HAP-1 (cell line): ENCODE data around the gene DOCK6.

Experiments used
- DNase-seq, 2 experiments: peaks; one replicate each; pipeline ENCODE4 v3.0.0-alpha.2; 2016 to 2020; ENCODE audit warnings: low spot score in 2 of 2
- H3K27me3 ChIP-seq: fragments of 250-450 bp; sonication (Bioruptor Pico); 2 replicates; pipeline ENCODE4 v1.5.1; 2020; ENCODE audit warnings: low read depth, mild to moderate bottlenecking, moderate library complexity
- H3K36me3 ChIP-seq: fragments of 250-450 bp; sonication (Bioruptor Pico); replicated peaks from 2 replicates; pipeline ENCODE4 v1.5.1; 2020; ENCODE audit warnings: mild to moderate bottlenecking
- H3K4me1 ChIP-seq: fragments of 250-450 bp; sonication (Bioruptor Pico); 2 replicates; pipeline ENCODE4 v1.5.1; 2020; ENCODE audit warnings: mild to moderate bottlenecking
- H3K4me3 ChIP-seq: fragments of 250-450 bp; sonication (Bioruptor Pico); 2 replicates; pipeline ENCODE4 v1.5.1; 2020; ENCODE audit warnings: mild to moderate bottlenecking, moderate library complexity
- H3K9me3 ChIP-seq: fragments of 250-450 bp; sonication (Bioruptor Pico); 2 replicates; pipeline ENCODE4 v1.5.1; 2020; ENCODE audit warnings: mild to moderate bottlenecking, moderate library complexity
- in situ Hi-C: fragments of 300-500 bp; cut with MboI; formaldehyde crosslinking; loops from 3 replicates; pipeline ENCODE4 v1.14.3; 2020; ENCODE audit warnings: low sequenced_read_pairs, inconsistent platforms, mixed read lengths

The DOCK6 gene

DNA sequence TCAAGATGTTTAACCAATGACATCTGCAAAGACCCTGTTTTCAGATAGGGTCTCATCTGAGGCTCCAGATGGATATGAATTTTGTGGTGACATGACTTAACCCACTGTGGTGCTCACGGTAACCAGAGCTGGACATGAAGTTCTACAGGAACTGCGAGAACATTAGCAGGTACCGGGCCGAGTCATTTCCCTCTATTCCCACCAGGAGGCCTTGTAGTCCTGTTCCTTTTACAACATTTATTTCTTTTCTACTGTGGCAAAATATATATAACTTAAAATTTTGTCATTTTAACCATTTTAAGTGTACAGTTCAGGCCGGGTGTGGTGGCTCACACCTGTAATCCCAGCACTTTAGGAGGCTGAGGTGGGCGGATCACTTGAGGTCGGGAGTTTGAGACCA is 26.0 kb upstream of the DOCK6 start:
- no peak for DNase-seq
- Histone ChIP-seq H3K4me3 (no peak overlapping the region), H3K9me3 (no peaks in the 10 kb centered on the region), H3K4me1 (no peaks in the 10 kb centered on the region), H3K36me3 (no peaks in the 10 kb centered on the region), H3K27me3 (no peaks in the 10 kb centered on the region)
- in situ Hi-C loops = no loop called here

DNA sequence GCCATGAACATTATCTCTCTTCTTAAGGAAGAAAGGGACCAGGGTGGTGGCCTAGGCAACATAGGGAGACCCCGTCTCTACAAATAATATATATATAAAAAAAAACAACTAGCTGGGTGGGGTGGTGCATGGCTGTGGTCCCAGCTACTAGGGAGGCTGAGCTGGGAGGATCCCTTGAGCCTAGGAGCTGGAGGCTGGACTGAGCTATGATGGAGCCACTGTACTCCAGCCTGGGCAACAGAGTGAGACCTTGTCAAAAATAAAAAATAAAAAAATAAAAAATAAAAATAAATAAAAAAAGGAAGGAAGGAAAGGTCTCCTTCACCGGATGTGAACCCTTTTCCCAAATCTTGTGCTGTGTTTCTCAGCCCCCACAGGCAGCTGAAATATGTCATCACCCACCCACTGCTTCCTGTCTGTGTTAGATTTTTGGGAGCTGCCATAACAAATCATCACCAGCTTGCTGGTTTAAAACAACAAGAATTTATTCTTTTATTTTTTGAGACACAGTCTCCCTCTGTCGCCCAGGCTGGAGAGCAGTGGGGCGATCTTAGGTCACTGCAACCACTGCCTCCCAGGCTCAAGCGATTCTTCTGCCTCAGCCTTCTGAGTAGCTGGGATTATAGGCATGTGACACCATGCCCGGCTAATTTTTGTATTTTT is 24.1 kb upstream of the DOCK6 start:
- Histone ChIP-seq H3K9me3 (no peaks in the 10 kb centered on the region), H3K4me3 (no peak overlapping the region), H3K4me1 (no peaks in the 10 kb centered on the region), H3K36me3 (no peaks in the 10 kb centered on the region), H3K27me3 (no peaks in the 10 kb centered on the region)
- no peak for DNase-seq
- in situ Hi-C loops = no loop called here

DNA sequence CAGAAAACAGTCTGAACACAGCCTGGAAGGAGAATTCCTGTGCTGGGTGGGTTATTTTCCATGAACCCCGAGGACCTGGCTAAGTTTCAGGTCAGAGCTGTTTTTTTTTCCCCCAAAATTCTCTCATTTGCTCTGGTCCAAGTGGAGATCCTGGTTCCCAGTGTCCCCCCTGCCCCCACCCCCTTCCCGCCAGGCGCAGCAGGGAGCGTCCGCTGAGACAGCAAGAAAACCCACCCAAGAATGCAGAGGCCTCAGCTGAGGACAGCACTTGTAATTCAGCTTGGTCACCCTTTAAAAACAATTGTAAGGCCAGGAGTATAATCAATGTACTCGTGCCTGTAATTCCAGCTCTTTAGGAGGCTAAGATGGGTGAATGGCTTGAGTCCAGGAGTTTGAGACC is 22.2 kb upstream of the DOCK6 start:
- H3K4me3 ChIP-seq = no peak overlapping the region
- H3K36me3 ChIP-seq = no peaks in the 10 kb centered on the region
- H3K4me1 ChIP-seq = no peaks in the 10 kb centered on the region
- in situ Hi-C loops = no loop called here
- no peaks in the 10 kb centered on the region for H3K27me3 ChIP-seq
- no peaks in the 10 kb centered on the region for H3K9me3 ChIP-seq
- no peak for DNase-seq

DNA sequence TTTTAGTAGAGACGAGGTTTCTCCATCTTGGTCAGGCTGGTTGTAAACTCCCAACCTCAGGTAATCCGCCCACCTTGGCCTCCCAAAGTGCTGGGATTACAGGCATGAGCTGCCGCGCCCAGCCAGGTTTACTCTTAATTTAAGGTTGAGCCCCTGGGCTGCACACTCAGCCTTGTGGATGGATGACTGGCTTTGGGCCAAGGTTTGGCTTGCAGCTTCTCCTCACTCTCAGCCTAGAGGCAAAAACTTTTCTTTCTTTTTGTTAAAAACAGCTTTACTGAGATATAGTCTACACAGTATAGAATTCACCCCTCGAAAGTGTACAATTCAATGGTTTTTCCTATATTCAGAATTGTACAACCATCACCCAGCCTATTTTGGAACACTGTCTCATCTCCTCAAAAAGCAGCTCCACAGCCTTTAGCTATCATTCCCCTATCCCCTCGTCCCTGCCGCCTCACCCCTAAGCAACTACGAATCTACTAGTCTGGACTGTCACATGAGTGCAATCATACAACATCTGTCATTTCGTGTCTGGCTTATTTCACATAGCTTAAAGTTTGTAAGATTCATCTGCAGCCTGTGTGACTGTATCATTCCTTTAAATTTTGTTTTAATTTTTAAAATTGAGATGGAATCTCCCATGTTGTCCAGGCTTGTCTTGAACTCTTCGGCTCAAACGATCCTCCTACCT is 19.2 kb upstream of the DOCK6 start:
- Histone ChIP-seq H3K9me3 (no peaks in the 10 kb centered on the region), H3K36me3 (no peaks in the 10 kb centered on the region), H3K27me3 (no peaks in the 10 kb centered on the region), H3K4me3 (no peak overlapping the region), H3K4me1 (no peaks in the 10 kb centered on the region)
- no peak for DNase-seq
- in situ Hi-C loops = no loop called here

DNA sequence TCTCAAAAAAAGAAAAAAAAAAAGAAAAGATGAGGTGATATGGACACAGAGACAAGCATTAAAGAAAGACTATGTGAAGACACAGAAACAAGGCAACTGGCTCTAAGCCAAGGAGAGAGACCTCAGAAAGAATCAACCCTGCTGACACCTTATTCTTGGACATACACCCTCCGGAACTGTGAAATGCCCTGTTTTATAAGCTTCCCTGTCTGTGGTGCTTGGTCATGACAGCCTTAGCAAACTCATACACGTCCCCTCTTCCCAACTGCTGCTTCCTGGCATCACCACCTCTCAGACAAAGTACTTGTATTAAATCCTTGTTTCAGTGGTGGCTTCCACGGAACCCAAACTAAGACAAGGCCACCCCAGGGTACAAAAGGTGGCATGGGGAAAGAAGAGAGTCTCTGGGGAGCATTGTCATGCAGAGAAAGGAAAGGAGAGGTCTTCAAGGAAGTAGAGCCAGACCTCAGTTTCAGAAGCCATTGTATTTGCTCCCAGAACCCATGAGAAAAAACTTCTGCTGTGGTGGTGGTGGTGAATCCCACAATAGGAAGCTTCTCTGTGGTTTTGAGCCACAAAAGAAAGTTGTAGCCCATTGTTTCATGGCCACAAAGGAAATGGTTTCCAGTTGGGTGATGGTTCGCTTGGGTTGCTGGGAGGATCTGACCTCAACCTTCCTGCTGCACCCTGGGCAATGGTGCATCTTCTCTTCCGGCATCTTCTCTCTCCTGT is 17.3 kb upstream of the DOCK6 start:
- no peak for DNase-seq
- H3K4me3 ChIP-seq = no peak overlapping the region
- H3K36me3 ChIP-seq = no peaks in the 10 kb centered on the region
- in situ Hi-C loops = no loop called here
- H3K9me3 ChIP-seq = no peaks in the 10 kb centered on the region
- H3K27me3 ChIP-seq = no peaks in the 10 kb centered on the region
- no peaks in the 10 kb centered on the region for H3K4me1 ChIP-seq

DNA sequence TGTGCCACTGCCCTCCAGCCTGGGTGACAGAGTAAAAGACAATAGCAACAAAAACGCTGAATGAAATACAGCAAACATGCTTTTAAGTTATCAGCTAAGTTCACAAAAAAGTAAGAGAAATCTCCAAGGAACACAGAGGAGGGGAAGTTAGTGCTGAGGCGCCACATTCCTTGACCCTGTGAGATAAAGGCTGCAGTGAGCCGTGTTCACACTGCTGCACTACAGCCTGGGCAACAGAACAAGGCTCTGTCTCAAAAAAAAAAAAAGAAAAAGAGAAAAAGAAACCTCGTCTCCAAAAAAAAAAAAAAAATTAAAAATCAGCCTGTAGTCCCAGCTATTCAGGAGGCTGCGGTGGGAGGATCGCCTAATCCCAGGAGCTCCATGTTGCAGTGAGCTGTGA is 16.3 kb upstream of the DOCK6 start:
- Histone ChIP-seq H3K36me3 (no peaks in the 10 kb centered on the region), H3K9me3 (no peaks in the 10 kb centered on the region), H3K4me1 (no peaks in the 10 kb centered on the region), H3K27me3 (no peaks in the 10 kb centered on the region), H3K4me3 (no peak overlapping the region)
- in situ Hi-C loops = no loop called here
- DNase-seq = no peak

DNA sequence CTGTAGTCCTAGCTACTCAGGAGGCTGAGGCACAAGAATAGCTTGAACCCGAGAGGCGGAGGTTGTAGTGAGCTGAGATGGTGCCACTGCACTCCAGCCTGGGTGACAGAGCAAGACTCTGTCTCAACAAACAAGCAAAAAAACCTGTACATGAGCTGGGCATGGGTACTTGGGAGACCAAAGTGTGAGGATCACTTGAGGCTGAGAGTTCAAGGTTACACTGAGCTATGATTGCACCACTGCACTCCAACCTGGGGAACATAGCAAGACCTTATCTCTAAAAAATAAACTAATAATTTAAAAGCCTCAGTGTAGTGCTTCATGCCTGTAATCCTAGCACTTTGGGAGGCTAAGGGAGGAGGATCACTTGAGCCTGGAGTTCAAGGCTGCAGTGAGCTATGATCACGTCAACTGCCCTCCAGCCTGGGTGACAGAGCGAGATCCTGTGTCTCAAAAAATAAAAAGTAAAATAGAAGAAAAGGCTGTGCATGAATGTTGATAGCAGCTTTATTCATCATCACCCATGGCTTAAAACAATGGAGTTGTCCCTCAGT is 12.3 kb upstream of the DOCK6 start:
- Histone ChIP-seq H3K4me1 (no peaks in the 10 kb centered on the region), H3K9me3 (no peaks in the 10 kb centered on the region), H3K27me3 (no peaks in the 10 kb centered on the region), H3K4me3 (no peak overlapping the region), H3K36me3 (no peaks in the 10 kb centered on the region)
- in situ Hi-C loops = no loop called here
- DNase-seq = no peak

DNA sequence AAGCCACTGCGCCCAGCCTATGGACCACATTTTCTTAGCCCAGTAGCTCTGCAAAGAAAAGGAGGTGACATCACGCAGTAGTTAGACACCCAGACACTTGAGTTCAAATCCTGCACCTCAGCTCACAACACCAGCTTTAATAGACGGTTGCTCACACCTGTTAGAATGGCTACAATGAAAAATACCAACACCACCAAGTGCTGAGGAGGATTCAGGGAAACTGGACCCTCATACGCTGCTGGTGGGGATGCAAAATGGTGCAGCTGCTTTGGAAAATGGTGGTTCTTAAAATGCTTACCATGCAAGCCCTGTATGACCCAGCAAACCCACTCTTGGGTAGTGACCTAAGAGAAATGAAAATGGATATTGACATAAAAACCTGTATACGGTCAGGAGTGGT is 11.7 kb upstream of the DOCK6 start:
- in situ Hi-C loops = no loop called here
- H3K27me3 ChIP-seq = no peaks in the 10 kb centered on the region
- no peaks in the 10 kb centered on the region for H3K36me3 ChIP-seq
- no peaks in the 10 kb centered on the region for H3K9me3 ChIP-seq
- no peak overlapping the region for H3K4me3 ChIP-seq
- H3K4me1 ChIP-seq = no peaks in the 10 kb centered on the region
- DNase-seq = no peak

DNA sequence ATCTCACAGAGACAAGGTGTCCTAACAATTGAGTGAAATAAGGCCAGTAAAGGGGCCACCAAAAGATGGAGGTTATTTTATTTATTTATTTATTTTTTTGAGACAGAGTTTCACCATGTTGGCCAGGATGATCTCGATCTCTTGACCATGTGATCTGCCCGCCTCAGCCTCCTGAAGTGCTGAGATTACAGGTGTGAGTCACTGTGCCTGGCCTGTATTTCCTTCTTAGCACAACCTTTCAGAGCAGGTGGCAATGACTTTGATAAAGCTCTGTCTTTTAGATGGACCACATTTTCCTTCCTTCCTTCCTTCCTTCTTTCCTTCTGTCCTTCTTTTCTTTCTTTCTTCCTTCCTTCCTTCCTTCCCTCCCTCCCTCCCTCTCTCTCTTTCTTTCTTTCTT is 11.0 kb upstream of the DOCK6 start:
- no peaks in the 10 kb centered on the region for H3K36me3 ChIP-seq
- no peak overlapping the region for H3K4me3 ChIP-seq
- no peaks in the 10 kb centered on the region for H3K9me3 ChIP-seq
- no peaks in the 10 kb centered on the region for H3K27me3 ChIP-seq
- H3K4me1 ChIP-seq = no peaks in the 10 kb centered on the region
- DNase-seq = no peak
- in situ Hi-C loops = no loop called here

DNA sequence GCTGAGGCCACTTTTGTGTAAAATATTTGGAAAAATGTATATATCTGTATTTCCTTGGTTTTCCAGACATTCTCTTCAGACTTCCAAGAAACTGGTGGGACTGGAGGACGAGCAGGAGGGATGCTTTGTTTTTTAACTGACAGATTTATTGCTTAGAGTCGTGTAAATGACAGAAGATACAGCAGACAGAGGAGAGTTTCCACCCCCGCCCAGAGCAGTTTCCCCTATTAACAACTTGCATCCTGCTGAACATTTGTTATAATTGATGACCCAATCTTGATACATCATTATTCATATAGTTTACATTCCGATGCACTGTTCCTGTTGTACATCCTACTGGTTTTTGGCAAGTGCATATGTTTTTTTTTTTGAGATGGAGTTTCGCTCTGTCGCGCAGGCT is 7.1 kb upstream of the DOCK6 start:
- in situ Hi-C loops = no loop called here
- no peak for DNase-seq

DNA sequence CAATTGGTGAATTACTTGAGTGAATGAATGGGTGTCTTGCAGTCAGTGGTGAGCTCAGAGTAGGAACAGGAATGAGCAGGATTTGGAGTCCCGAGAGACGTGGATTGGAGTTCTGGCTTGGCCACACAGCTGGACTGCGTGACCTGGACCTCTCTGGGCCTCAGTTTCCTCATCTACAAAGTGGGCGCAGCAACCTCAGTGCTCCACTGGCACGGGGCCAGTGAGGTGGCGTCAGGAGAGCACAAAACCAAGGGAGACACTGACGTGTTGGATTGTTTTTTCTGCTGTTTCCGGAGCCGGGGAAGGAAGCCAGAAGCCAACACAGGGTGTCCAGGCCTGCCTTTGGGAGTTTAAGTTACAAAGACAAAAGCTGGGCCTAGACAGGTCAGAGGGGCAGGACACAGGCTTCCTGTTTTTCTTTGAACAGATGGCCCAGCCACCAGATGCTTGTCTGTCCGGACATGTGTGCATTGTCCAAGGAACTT is 6.5 kb upstream of the DOCK6 start:
- Histone ChIP-seq H3K9me3 (no peaks in the 10 kb centered on the region), H3K36me3 (no peaks in the 10 kb centered on the region), H3K4me1 (no peaks in the 10 kb centered on the region), H3K27me3 (no peaks in the 10 kb centered on the region), H3K4me3 (no peak overlapping the region)
- in situ Hi-C loops = no loop called here
- DNase-seq = no peak

More for the DNA sequence above, 7.1 kb upstream of the DOCK6 start:
- H3K9me3 ChIP-seq = no peaks in the 10 kb centered on the region
- H3K4me3 ChIP-seq = no peak overlapping the region
- no peaks in the 10 kb centered on the region for H3K36me3 ChIP-seq
- no peaks in the 10 kb centered on the region for H3K27me3 ChIP-seq
- H3K4me1 ChIP-seq = no peaks in the 10 kb centered on the region

DNA sequence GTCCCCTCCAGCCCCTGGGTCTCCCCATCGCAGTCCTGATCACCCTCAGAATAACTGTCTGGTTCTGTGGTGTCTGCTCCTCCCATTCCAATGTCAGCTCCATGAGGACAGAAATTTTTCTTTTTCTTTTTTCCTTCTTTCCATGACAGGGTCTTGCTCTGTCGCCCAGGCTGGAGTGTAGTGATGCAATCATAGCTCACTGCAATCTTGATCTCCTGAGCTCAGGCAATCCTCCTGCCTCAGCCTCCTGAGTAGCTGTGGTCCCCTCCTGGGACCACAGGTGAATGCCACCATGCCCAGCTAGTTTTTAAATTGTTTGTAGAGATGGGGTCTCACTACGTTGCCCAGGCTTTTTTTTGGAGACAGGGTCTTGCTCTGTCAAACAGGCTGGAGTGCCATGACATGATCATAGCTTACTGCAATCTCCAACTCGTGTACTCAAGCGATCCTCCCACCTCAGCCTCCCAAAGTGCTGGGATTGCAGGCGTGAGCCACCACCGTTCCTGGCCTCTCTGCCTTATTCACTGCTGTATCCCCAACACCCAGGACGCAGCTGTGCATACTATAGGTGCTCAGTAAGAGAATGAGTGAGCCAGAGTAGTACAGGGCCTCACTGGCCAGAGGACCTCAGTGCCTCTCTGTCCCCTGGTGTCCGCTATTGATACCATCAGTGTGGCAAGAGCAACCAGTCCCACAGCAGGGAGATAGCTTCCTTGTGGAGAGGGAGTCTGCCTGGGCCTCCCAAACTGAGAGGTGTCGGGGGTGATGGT is 5.2 kb upstream of the DOCK6 start:
- no peak for DNase-seq
- Histone ChIP-seq H3K4me1 (no peaks in the 10 kb centered on the region), H3K36me3 (no peaks in the 10 kb centered on the region), H3K9me3 (no peaks in the 10 kb centered on the region), H3K4me3 (no peak overlapping the region), H3K27me3 (no peaks in the 10 kb centered on the region)
- in situ Hi-C loops = no loop called here

DNA sequence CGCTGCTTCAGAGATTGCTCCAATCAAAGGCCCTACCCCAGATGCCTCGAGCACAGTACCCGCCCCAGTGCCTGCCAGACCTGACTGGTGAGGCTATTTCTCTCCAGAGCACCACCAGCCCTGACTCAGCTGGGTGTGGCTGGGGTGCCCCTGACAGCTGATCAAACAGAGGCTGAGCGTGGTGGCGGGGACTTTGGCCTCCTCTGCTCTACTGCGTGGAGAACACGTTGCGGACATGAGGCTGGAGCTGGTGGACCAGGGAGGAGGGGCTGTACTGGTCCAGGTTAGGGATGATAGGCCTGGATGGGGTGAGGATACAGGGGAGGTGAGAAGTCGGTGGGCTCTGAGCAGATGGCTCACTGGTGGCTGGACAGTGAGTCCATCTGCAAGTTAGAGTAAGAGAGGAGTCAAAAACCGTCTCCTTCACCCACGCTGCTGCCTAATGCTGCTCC is 3.5 kb upstream of the DOCK6 start:
- Histone ChIP-seq H3K4me1 (no peaks in the 10 kb centered on the region; the same call in 1 of the 2 replicates), H3K4me3 (no peak overlapping the region), H3K27me3 (no peaks in the 10 kb centered on the region), H3K9me3 (no peaks in the 10 kb centered on the region), H3K36me3 (no peaks in the 10 kb centered on the region)
- no peak for DNase-seq
- in situ Hi-C loops = no loop called here
